GM21825 (cell line): ENCODE measurements around the gene BIRC3.
"Not testable (repeated sequence)": the region's sequence is repeated elsewhere in the genome, so short reads cannot be mapped to it uniquely, and the experiment has no call there.

Experiments
- ATAC-seq: cut with Tn5 transposase; IDR thresholded peaks from one replicate; pipeline ENCODE4 v1.9.1; 2021; ENCODE audit warnings: mild to moderate bottlenecking, moderate library complexity; ENCODE audit not compliant: unreplicated experiment

Gene BIRC3

GRCh38 chr11:102322560-102322959 is 5.3 kb downstream of the BIRC3 start:
- no peak for ATAC-seq

GRCh38 chr11:102323542-102324251 is 6.4 kb downstream of the BIRC3 start:
- no peak for ATAC-seq

- ATAC-seq: no peak
Observed at GRCh38 chr11:102325088-102325487, 7.8 kb downstream of the BIRC3 start.

- no peak for ATAC-seq
Observed at GRCh38 chr11:102328748-102329147, 11.5 kb downstream of the BIRC3 start.

GRCh38 chr11:102330231-102330630 is 12.9 kb downstream of the BIRC3 start:
- no peak for ATAC-seq

GRCh38 chr11:102331341-102331740 is 14.1 kb downstream of the BIRC3 start:
- ATAC-seq: no peak

GRCh38 chr11:102332611-102332994 is 15.3 kb downstream of the BIRC3 start:
- ATAC-seq: no peak

GRCh38 chr11:102338479-102339010 is 21.3 kb downstream of the BIRC3 start:
- no peak for ATAC-seq

- not testable (repeated sequence) for ATAC-seq
Observed at GRCh38 chr11:102341311-102341710, 24.0 kb downstream of the BIRC3 start.

- peak; percentile 46 for ATAC-seq
Observed at GRCh38 chr11:102341844-102342318, 24.6 kb downstream of the BIRC3 start.

- no peak for ATAC-seq
Observed at GRCh38 chr11:102343809-102344208, 26.5 kb downstream of the BIRC3 start.

GRCh38 chr11:102345904-102346303 is 28.6 kb downstream of the BIRC3 start:
- ATAC-seq: no peak

- no peak for ATAC-seq
Observed at GRCh38 chr11:102346456-102346747, 29.1 kb downstream of the BIRC3 start.

- peak; percentile 91 for ATAC-seq
Observed at GRCh38 chr11:102346748-102347461, 29.6 kb downstream of the BIRC3 start, which contains the start of gene BIRC2. BIRC2 (plus strand) TSS chr11:102347214; CDS start chr11:102349855, 2,641 bp downstream.

GRCh38 chr11:102347462-102348370 is 30.4 kb downstream of the BIRC3 start:
- ATAC-seq: peak; percentile 12

GRCh38 chr11:102357116-102357515 is 39.8 kb downstream of the BIRC3 start:
- ATAC-seq: no peak

GRCh38 chr11:102359372-102359771 is 42.1 kb downstream of the BIRC3 start:
- no peak for ATAC-seq

- no peak for ATAC-seq
Observed at GRCh38 chr11:102360681-102361080, 43.4 kb downstream of the BIRC3 start.

GRCh38 chr11:102361086-102362031 is 44.1 kb downstream of the BIRC3 start:
- ATAC-seq: peak; percentile 98

- ATAC-seq: no peak
Observed at GRCh38 chr11:102364991-102365390, 47.7 kb downstream of the BIRC3 start.
